GM19239 (cell line): ENCODE measurements around the gene COX8A.
A peak's percentile ranks its signal among the peaks of the same experiment; 100 is the strongest.
"Not testable (repeated sequence)": the region's sequence is repeated elsewhere in the genome, so short reads cannot be mapped to it uniquely, and the experiment has no call there.

Experiments
- DNase-seq: peaks from one replicate; pipeline ENCODE4 v3.0.0; 2011; ENCODE audit warnings: low spot score; ENCODE audit not compliant: insufficient read length
- FAIRE-seq: peaks from 2 replicates; lab custom pipeline; 2011; peaks lifted over from hg19 to GRCh38; lab: Jason Lieb, UNC

COX8A gene

DNA sequence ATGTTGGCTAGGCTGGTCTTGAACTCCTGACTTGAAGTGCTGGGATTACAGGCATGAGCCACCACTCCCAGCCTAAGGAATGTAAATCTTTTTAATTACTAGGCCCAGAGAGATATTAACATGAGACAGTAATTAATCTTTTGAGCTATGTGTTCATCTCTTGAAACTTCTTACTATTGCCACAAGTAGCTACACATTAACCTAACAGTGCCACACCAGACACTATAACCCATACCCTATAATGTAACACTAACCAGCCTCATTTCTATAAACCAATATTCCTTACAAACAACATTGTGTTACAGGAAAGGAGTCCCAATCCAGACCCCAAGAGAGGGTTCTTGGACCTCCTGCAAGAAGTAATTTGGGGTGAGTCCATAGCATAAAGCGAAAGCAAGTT, 8.0 kb upstream of the COX8A start:
- no peak for FAIRE-seq
- DNase-seq = no peak

DNA sequence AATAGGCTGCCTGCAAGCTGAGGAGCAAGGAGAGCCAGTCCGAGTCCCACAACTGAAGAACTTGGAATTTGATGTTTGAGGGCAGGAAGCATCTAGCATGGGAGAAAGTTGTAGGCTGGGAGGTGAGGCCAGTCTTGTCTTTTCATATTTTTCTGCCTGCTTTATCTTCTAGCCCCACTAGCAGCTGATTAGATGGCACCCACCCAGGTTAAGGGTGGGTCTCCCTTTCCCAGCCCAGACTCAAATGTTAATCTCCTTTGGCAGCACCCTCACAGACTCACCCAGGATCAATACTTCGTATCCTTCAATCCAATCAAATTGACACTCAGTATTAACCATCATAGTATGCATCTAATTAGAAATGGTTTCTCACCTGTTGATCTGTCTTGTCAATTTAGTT, 5.0 kb upstream of the COX8A start:
- DNase-seq (no peak), FAIRE-seq (no peak)

DNA sequence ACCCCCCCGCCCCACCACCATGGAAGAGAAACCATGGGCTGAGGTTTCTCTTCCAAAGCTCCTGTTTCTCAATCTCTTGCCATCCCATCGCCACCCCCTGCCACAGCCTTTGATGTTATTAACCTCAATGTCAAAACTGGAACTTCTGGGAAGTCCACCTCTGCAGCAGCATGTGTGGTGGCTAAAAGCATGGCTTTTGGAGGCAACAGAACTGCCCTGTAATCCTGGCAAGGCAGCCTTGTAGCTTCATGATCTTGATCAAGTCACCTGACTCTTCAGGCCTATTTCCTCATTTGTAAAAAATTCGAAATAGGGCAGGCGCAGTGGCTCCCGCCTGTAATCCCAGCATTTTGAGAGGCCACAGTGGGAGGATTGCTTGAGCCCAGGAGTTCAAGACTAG, 3.5 kb upstream of the COX8A start:
- DNase-seq (no peak), FAIRE-seq (no peak)

DNA sequence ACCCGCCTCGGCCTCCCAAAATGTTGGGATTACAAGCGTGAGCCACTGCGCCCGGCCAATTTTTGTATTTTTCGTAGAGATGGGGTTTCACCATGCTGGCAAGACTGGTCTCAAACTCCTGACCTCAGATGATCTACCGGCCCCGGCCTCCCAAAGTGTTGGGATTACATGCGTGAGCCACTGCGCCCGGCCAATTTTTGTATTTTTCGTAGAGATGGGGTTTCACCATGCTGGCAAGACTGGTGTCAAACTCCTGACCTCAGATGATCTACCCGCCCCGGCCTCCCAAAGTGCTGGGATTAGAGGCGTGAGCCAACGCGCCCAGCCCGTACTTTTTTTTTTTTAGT, 535 bp upstream of the COX8A start:
- not testable (repeated sequence) for FAIRE-seq, DNase-seq

DNA sequence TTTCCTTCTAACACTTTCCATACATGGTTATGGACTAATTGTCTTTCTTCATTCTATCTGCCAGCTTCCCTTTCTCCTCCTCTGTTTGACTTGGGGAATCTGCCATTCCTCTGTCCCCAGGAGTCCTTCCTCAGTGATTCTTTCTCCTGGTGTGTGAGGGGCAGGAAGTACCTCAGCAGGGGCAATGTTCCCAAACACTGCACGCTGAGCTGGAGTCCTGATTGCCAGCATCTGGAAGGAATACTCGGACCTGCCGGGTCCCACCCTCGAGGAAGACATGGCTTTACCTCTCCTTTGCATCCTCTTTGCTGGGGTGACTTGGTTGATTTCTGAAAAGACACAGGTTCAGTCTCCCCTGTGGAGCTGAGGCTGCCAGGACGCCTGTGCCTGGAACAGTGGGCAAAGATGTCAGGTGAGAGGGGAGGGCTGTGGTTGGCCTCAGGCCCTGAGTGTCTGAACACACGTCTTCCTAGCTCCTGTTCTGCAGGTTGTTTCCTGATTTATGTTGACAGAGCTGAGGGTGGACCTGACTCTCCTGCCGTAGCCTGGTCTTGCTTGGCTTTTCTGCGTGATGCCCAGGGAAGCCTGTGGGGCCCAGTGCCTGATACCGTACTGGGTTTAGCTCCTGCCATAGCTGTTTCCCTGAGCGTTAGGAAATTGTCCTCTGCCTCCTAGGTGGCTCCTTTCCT, 4.3 kb downstream of the COX8A start:
- DNase-seq = no peak
- FAIRE-seq = no peak

DNA sequence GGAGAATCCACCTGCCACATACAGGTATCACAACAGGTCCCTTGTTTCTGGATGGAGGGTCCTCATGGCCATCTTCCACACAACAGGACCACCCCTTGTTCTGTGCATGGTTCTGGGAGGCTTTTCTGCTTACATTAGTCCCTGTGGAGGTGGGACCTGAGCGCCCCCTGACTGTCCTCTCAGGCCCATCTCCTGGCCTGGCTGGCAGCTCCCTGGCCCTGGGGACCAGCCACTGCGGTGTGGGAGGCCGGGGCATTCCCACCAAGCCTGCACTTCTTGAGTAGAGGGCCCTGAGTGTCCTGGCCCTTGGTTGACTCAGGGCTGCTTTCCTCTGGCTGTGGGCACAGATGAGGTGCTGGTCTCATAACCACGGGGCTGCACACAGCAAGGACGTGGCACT, 5.0 kb downstream of the COX8A start:
- FAIRE-seq = no peak
- no peak for DNase-seq

DNA sequence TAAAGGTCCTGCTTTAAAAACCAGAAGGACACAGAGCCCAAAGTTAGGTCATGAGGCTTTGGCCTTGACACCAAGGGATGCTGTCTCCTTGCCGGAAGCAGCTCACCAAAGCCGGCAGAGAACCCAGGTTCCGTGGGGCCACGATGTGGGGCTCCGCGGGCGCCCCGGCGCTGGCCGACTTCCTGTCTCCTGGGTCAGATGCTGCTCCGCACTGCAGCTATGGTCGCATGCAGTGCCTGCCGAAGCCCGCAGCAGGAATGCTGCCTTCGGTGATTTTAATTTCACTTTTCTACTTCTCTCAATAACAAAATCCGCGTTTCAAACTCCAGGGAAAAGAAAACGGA, 11.4 kb downstream of the COX8A start:
- peak; percentile 35 for FAIRE-seq
- DNase-seq = no peak

DNA sequence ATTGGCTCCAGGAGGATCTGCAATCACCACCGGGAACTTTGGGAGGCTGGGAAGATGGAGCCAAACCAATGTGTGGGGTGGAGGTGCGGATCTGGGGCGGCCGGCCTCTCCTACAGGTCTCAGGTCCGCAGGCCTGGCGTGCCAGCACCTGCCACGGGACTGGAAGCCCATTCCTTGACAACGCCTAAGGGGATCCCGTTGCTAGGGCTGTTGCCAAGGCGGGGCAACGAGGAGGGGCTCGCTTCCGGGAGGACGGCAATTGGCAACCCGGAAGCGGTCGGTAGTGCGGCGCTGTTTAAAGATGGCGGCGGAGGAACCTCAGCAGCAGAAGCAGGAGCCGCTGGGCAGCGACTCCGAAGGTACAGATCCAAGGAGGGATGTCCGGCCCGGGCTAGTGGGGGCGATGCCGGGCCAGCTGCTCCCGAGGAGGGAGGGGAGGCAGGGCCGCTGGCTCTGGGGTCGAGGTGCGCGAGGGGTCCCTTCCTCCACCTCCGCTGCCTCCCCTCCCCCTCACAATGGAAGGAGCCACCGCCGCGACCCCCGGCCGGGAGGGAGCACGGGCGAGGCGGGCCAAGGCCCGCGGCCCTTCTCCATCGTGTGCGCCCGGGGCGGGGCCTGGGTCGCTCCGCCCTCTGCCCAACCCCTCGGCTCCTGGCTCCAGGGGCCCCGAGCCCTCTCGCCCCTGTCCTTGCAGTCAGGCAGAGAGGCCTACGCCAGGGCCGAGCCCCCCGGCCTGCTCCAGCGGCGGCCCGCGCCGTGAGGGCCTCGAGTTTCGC, 11.9 kb downstream of the COX8A start, which contains the start of gene OTUB1:
TSS of gene OTUB1 (plus strand) at position 283 of the 776 bp plus-strand sequence. CDS start at position 302, 19 bp downstream.
- DNase-seq (peak; percentile 98), FAIRE-seq (peak; percentile 94)

DNA sequence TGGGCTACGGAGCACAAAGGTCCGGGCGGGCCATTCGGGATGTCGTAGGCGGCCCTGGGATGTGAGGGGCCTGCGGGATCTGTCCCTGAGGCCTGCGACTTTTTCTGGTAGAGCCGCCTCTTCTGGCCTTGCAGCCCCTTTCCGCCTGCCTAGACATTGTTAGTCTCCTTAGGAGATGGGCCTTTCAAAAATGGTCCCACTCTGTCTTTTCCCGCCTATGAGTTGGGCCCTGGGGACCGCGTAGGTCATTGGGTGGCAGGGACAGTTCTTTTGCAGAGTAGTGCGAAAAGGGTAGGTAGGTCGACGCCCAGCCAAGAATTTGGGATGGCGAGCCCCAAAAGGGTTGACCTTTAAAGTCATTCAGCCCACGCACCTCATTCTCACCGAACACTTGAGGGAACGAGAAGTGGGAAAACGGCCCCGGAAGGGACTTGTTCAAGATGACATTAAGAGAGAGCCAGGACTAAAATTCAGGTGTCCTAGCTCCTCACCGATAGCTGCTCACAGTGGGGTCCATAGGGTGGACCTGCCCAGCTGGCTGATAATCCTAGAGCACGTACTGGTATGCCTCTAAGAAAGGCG, 12.6 kb downstream of the COX8A start:
- no peak for DNase-seq

DNA sequence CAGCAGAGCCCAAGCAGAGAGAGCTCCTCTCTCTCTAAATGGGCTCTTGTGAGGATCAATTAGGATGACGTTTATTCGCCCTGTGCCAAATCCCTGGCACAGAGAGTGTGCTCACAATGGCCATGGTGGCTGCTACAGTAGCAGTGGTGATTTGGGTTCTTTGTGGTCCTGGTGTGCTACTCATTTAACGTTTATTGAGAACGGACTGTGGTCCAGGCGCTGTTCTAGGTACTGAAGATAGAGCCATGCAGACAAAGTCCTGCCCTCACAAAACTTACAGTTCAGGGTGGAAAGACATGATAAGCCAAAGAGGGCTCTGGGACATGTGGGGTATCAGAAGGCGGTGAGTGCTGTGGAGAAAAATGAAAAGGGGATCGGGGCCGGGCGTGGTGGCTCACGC, 17.1 kb downstream of the COX8A start:
- FAIRE-seq = no peak
- no peak for DNase-seq

More for the DNA sequence above, 12.6 kb downstream of the COX8A start:
- FAIRE-seq = no peak

DNA sequence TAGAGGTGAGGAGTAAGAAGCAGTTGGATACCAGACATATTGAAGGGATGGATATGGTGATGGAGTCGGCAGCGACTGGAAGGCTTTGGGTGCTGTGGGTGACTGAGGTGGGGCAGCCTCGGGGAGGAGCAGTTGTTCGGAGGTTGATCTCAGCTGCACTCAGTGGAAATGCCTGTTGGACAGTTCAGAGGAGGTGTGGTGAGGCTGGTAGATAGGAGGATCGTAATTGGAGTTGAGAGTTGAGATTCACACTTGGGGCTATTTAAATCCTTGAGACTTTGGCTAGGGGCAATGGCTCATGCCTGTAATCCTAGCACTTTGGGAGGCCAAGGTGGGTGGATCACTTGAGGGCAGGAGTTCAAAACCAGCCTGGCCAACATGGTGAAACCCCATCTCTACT, 18.7 kb downstream of the COX8A start:
- no peak for FAIRE-seq
- DNase-seq = no peak

DNA sequence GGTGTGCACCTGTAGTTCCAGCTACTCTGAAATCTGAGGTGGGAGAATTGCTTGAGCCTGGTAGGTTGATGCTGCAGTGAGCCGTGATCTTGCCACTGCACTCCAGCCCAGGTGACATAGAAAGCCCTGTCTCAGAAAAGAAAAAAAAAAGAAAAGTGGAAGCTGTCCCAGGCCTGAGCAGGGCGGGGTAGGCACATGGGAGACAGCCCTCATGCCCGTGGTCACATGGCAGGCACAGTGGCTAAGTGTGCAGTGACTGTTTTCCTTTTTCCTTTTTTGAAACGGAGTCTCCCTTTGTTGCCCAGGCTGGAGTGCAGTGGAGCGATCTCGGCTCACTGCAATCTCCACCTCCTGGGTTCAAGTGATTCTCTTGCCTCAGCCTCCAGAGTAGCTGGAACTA, 19.6 kb downstream of the COX8A start:
- DNase-seq = no peak
- FAIRE-seq = no peak

DNA sequence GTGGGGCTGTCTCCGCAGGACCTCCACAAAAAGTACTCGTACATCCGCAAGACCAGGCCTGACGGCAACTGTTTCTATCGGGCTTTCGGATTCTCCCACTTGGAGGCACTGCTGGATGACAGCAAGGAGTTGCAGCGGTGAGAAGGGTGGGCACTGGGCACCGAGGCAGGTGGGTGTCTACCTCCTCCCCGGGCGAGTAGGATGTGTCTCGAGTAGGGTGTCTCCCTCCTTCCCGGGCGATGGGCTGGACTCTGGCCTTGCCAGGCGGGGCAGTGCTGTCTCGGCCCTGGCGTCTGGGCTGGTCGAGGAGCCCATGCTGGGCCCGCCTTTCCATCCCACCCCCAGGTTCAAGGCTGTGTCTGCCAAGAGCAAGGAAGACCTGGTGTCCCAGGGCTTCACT, 22.1 kb downstream of the COX8A start:
- FAIRE-seq (no peak), DNase-seq (no peak)

DNA sequence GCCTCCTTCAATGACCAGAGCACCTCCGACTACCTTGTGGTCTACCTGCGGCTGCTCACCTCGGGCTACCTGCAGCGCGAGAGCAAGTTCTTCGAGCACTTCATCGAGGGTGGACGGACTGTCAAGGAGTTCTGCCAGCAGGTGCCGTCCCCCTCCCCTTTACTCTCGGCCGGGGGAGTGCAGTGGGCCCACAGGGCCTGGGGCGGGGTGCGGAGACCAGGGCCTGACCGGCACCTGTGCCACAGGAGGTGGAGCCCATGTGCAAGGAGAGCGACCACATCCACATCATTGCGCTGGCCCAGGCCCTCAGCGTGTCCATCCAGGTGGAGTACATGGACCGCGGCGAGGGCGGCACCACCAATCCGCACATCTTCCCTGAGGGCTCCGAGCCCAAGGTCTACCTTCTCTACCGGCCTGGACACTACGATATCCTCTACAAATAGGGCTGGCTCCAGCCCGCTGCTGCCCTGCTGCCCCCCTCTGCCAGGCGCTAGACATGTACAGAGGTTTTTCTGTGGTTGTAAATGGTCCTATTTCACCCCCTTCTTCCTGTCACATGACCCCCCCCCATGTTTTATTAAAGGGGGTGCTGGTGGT, 22.8 kb downstream of the COX8A start:
- FAIRE-seq = no peak
- no peak for DNase-seq

DNA sequence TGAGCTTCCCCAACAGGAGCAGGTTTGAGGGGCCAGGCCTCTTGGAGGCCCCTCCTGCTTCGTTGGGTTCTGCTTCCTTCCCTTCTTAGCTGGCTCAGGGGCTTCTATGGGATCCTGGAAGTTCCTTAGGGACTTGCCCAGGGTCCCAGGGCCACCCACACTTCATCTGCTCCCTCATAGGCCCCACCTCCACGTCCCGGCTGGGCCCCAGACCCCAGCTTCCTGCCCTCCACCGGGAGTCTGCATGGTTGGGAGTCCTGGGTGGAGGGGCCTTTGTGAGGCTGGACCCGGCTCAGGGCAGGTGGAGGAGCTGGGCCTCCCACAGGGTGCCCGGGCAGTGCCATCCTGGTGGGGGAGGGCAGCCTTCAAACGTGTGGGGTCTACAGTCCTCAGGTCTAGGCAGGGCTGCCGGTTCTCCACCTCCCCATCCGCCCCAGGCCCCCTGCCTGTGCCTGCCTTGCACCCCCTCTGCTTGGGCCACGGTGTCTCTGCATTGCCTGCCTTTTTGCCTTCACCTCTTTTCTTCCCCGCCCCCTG, 23.4 kb downstream of the COX8A start:
- DNase-seq = no peak
- FAIRE-seq = no peak

DNA sequence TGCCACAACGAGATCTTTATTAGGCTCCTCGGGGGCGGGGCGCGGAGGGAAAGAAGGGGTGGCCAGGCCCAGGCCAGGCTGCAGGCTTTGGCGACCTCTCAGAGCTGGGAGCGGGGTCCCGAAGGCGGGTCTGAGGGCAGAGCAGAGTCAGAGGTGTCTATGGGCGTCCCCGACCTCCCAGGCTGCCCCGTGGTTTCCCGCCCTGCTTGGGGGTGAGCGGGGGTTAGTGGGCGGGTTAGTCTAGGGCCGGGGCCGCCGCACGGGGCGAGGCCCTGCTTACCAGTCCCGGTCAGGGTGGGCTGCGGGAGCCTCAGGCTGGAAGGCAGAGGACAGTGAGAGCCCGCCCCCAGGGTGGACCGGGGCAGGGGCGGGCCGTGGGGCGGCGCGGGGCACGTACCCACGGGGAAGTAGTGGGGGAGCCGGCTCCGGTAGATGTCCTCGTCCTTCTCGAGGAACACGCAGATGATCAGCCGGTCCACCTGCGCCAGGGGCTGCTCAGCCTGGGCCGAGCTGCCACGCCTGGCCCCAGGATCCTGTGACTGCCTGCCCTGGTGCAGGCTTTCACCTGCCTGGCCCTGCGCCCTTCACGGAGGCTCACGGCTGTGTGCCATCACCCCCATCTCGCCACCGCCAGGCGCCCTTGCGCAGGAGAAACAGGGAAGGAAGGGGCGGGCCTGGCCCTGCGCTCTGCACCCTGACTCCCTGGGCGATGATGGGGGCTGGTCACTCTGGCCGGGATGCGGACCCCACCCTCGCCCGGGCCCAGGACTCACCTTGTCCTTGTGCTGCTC, 24.3 kb downstream of the COX8A start:
- FAIRE-seq = no peak
- no peak for DNase-seq

DNA sequence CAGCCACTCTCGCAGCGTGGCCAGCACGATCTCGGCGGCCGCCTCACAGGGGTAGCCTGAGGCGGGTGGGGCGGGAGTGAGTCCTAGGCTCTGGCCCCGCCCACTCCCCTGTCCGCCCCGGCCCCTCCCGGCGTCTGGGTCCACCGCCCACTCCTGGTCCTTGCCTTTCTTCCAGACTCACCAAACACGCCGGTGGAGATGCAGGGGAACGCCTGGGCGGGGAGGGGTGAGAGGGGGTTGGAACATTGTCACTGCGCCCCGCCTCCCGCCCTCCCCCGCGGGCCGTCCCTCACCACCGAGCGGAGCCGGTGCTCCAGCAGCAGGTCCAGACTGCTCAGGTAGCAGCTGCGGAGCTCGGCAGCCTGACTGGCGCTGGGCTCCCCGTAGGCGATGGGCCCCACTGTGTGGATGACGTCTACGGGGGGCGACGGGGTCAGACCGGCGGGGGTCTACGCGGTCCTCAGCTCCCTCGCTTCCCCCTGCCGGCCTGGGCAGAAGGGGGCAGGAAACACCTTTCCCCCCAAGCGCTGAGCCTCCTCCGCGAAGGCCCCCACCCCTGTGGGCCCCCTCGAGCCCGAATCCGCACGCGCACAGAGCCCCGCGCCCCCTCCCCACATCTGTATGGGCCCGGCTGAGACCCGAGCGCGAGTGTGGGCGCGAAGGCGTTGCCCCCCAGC, 25.1 kb downstream of the COX8A start:
- DNase-seq (peak; percentile 58), FAIRE-seq (no peak)

DNA sequence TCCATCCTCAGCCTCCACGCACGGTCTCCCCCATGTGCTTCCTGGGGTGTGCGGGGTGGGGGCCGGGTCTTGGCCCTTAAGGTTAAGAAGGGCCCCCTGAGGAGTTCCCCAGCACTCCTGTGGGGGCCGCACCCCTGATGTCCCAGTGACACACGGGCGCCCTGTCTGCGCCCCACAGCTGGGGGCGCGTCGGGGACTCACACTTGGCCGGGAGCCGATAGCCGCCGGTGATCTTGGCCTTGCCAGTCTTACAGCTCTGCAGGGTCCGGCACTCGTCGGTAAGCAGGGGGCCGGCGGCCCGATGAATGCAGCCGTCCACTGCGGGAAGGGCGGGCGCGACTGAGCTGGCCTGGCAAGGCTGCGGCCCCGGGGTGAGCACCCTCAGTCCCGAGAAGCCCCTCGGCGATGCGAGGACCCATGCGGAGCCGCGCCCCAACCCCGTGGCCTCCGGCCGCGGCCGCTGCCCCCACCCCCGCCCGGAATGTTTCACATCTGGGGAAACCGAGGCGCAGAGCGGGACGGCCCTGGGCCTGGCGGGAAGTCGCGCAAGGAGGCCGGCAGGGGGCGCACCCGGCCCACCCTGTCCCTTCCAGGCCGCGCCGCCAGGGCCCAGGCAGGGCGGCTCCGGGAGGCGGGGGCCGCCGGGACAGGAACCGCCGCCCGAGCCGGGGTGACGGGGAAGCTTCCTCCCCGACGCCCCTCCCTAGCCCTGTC, 25.8 kb downstream of the COX8A start:
- FAIRE-seq (no peak), DNase-seq (peak; percentile 92)
